ENCODE results near the gene ADAMTS17.

GRCh38 chr15:100307241-100308212 lies 34.2 kb downstream of the ADAMTS17 start:
- TF ChIP-seq CTCF (IDR thresholded peaks at IDR 0.05 in 2 of 3, conservative IDR thresholded peaks at IDR 0.05 in 1 of 3; ENCODE audit: borderline replicate concordance in 1 of 3, insufficient read depth in 1 of 3, low read depth in 2 of 3, low read length in 2 of 3) (no peak), JUND (IDR thresholded peaks at IDR 0.05) (no peak), CEBPB (IDR thresholded peaks at IDR 0.05; ENCODE audit: low read depth) (no peak), EGR1 (IDR thresholded peaks at IDR 0.05; ENCODE audit: low read depth) (no peak), POLR2A (IDR thresholded peaks at IDR 0.05; ENCODE audit: borderline replicate concordance, extremely low read depth, insufficient read depth, insufficient read length) (no peak), POLR2AphosphoS5 (IDR thresholded peaks at IDR 0.05; ENCODE audit: low read depth, low read length) (no peak), EZH2 (IDR thresholded peaks at IDR 0.05) (no peak), EZH2phosphoT487 (IDR thresholded peaks at IDR 0.05; ENCODE audit: borderline replicate concordance) (no peak), REST (IDR thresholded peaks at IDR 0.05; ENCODE audit: low read depth) (no peak), ELF1 (IDR thresholded peaks at IDR 0.05; ENCODE audit: borderline replicate concordance, low read depth) (no peak), ZNF274 (IDR thresholded peaks at IDR 0.05; ENCODE audit: low read depth, low read length) (no peak), RAD21 (IDR thresholded peaks at IDR 0.05; ENCODE audit: low read depth) (no peak), CBX3 (IDR thresholded peaks at IDR 0.05; ENCODE audit: low read depth) (no peak)

Measured in HCT116 (cell line).